Lower leg skin (tissue), 3 donors: ENCODE results near the gene ARF6.

Experiments used
- POLR2A ChIP-seq, 2 donors: fragments of 450-650 bp; IDR thresholded peaks; one replicate each; pipeline ENCODE4 v1.6.1; 2016 to 2017; ENCODE audit warnings: antibody characterized with exemption in 2 of 2, mild to moderate bottlenecking in 1 of 2, moderate library complexity in 1 of 2
- TF ChIP-seq, protein P1 (sequence below), 3 donors: fragments of 450-650 bp; IDR thresholded peaks; one replicate each; pipeline ENCODE4 v1.5.1; 2016; ENCODE audit warnings: antibody characterized with exemption in 3 of 3, mild to moderate bottlenecking in 3 of 3, moderate library complexity in 2 of 3

DNA sequence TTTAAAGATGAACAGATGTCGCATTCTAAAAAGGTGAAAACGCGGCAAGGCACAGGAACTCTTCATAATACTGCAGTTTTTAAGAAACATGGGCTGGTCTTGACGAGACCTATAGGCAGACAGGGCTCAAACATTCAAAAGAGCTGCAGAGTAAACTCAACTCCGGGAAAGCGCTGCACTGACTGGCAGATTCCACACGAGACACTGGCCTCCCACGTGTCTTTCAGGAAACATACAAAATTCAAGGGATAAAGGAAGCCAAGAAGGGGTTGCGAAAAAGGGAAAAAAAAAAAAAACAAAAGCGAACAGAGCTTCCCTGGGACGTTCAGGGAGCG lies 614 bp upstream of the ARF6 start:
- no peak for TF ChIP-seq POLR2A (IDR thresholded peaks at IDR 0.05)
- TF ChIP-seq, protein P1, sequence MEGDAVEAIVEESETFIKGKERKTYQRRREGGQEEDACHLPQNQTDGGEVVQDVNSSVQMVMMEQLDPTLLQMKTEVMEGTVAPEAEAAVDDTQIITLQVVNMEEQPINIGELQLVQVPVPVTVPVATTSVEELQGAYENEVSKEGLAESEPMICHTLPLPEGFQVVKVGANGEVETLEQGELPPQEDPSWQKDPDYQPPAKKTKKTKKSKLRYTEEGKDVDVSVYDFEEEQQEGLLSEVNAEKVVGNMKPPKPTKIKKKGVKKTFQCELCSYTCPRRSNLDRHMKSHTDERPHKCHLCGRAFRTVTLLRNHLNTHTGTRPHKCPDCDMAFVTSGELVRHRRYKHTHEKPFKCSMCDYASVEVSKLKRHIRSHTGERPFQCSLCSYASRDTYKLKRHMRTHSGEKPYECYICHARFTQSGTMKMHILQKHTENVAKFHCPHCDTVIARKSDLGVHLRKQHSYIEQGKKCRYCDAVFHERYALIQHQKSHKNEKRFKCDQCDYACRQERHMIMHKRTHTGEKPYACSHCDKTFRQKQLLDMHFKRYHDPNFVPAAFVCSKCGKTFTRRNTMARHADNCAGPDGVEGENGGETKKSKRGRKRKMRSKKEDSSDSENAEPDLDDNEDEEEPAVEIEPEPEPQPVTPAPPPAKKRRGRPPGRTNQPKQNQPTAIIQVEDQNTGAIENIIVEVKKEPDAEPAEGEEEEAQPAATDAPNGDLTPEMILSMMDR (IDR thresholded peaks at IDR 0.05): no peak
